Natural killer cell (primary cell): ENCODE results near the gene IGF2BP1. TPM values are rescaled to one million over a fixed set of nuclear protein-coding genes. Genes with fewer than 3 reads are reported as not detected.
"Not testable (repeated sequence)": the region's sequence is repeated elsewhere in the genome, so short reads cannot be mapped to it uniquely, and the experiment has no call there.

ENCODE experiments used
- ATAC-seq, 3 donors: fragments of 150-1000 bp in 2 of 3; fragments of 200-7000 bp in 1 of 3; cut with Tn5 transposase; 1 replicate in 1 of 3; 2 replicates in 2 of 3; pipeline ENCODE4 v1.10.0; 2021; ENCODE audit warnings: mild to moderate bottlenecking in 2 of 3, moderate library complexity in 2 of 3
- DNase-seq, 2 donors: peaks; one replicate each; pipeline versions ENCODE4 v3.0.0 to v3.0.0-alpha.2; 2013 to 2021; ENCODE audit warnings: mixed read lengths in 1 of 2
- H3K27ac ChIP-seq: one replicate; pipeline ENCODE4 v1.5.1; 2013; ENCODE audit warnings: mild to moderate bottlenecking, low read length
- H3K27me3 ChIP-seq: one replicate; pipeline ENCODE4 v1.6.1; 2013; ENCODE audit warnings: low read length; ENCODE audit not compliant: control insufficient read depth, insufficient read depth
- H3K36me3 ChIP-seq: one replicate; pipeline ENCODE4 v1.6.1; 2013; ENCODE audit warnings: low read length; ENCODE audit not compliant: control insufficient read depth, insufficient read depth
- H3K4me1 ChIP-seq: one replicate; pipeline ENCODE4 v1.6.1; 2013; ENCODE audit warnings: low read length; ENCODE audit not compliant: control insufficient read depth, insufficient read depth
- H3K4me3 ChIP-seq: one replicate; pipeline ENCODE4 v1.5.1; 2013; ENCODE audit warnings: low read length
- H3K9me3 ChIP-seq: one replicate; pipeline ENCODE4 v1.6.1; 2013; ENCODE audit warnings: low read length; ENCODE audit not compliant: control insufficient read depth, insufficient read depth
- H3K27ac Mint-ChIP-seq, 2 donors: one replicate each; pipeline ENCODE4 v1.8.0; 2022; ENCODE audit warnings: mild to moderate bottlenecking in 2 of 2, mixed read lengths in 2 of 2, moderate library complexity in 1 of 2
- H3K27me3 Mint-ChIP-seq, 2 donors: one replicate each; pipeline ENCODE4 v1.8.0; 2022; ENCODE audit warnings: low read depth in 2 of 2, mixed read lengths in 2 of 2
- H3K36me3 Mint-ChIP-seq: one replicate; pipeline ENCODE4 v1.8.0; 2022; ENCODE audit warnings: mixed read lengths
- H3K4me1 Mint-ChIP-seq, 2 donors: one replicate each; pipeline ENCODE4 v1.8.0; 2022; ENCODE audit warnings: mixed read lengths in 2 of 2
- H3K4me3 Mint-ChIP-seq: one replicate; pipeline ENCODE4 v1.8.0; 2022; ENCODE audit warnings: mild to moderate bottlenecking, moderate library complexity, mixed read lengths
- H3K9me3 Mint-ChIP-seq, 2 donors: one replicate each; pipeline ENCODE4 v1.8.0; 2022; ENCODE audit warnings: mixed read lengths in 2 of 2
- CTCF ChIP-seq: fragments of 200-600 bp; IDR thresholded peaks from one replicate; pipeline ENCODE4 v1.8.0; 2022; ENCODE audit warnings: antibody characterized with exemption
- WGBS: methylation state at CpG from one replicate; pipeline ENCODE4 v1.1.7; 2013; ENCODE audit warnings: missing lambda C conversion rate; ENCODE audit not compliant: insufficient coverage; 5-methylcytosine and 5-hydroxymethylcytosine counted together
- intact Hi-C: fragments of 100-400 bp; cut with micrococcal nuclease; formaldehyde crosslinking; loops from one replicate; pipeline ENCODE4 v1.14.2; 2022
- total RNA-seq, 4 donors: library from RNA; stranded (reverse); fragments of 120-200 nt in 1 of 4; gene quantifications; one replicate each; pipeline versions ENCODE4 v1.2.3 to v1.2.4, GENCODE V29; 2013 to 2022

The IGF2BP1 gene
- total RNA-seq, 3 donors from 2014 or later (not counting 1 experiment from before 2014, with no cell fraction given): not detected

GRCh38 chr17:49003557-49004511 is 6.6 kb downstream of the IGF2BP1 start:
- Mint-ChIP-seq H3K4me1 (peaks cover 0 to 11% of the 10 kb centered on the region in 2 donors), H3K27ac (no peak overlapping the region), H3K9me3 (no peaks in the 10 kb centered on the region), H3K27me3 (peaks cover 77 to 96% of the 10 kb centered on the region in 2 donors), H3K4me3 (no peak overlapping the region), H3K36me3 (no peaks in the 10 kb centered on the region)
- intact Hi-C loops: no loop called here
- Histone ChIP-seq H3K36me3 (no peaks in the 10 kb centered on the region), H3K4me1 (no peaks in the 10 kb centered on the region), H3K4me3 (no peak overlapping the region), H3K9me3 (no peaks in the 10 kb centered on the region), H3K27me3 (peaks cover 57% of the 10 kb centered on the region), H3K27ac (no peak overlapping the region)
- no peak for ATAC-seq
- 20% methylated on average over 38 of the region's 39 CpGs for WGBS
- no peak for DNase-seq
- TF ChIP-seq CTCF: no peak

GRCh38 chr17:49005140-49005539 is 8.0 kb downstream of the IGF2BP1 start:
- Histone ChIP-seq H3K4me3 (no peak overlapping the region), H3K27ac (no peak overlapping the region), H3K9me3 (no peaks in the 10 kb centered on the region), H3K4me1 (no peaks in the 10 kb centered on the region), H3K27me3 (peaks cover 44% of the 10 kb centered on the region), H3K36me3 (no peaks in the 10 kb centered on the region)
- Mint-ChIP-seq H3K36me3 (no peaks in the 10 kb centered on the region), H3K4me3 (no peak overlapping the region), H3K9me3 (no peaks in the 10 kb centered on the region), H3K27ac (no peak overlapping the region), H3K27me3 (peaks cover 69 to 86% of the 10 kb centered on the region in 2 donors), H3K4me1 (peaks cover 0 to 11% of the 10 kb centered on the region in 2 donors)
- WGBS: 67% methylated on average over 2 of the region's 2 CpGs
- ATAC-seq (no peak), DNase-seq (no peak)
- no peak for TF ChIP-seq CTCF
- intact Hi-C loops: no loop called here

GRCh38 chr17:49008908-49009307 is 11.7 kb downstream of the IGF2BP1 start:
- ATAC-seq, H3K4me3 Mint-ChIP-seq, H3K4me1 Mint-ChIP-seq, H3K36me3 Mint-ChIP-seq, H3K27ac Mint-ChIP-seq, H3K9me3 ChIP-seq, DNase-seq, H3K36me3 ChIP-seq, H3K4me1 ChIP-seq, H3K27ac ChIP-seq, intact Hi-C loops, H3K9me3 Mint-ChIP-seq, H3K4me3 ChIP-seq: not testable (repeated sequence)
- 97% methylated on average over 5 of the region's 5 CpGs for WGBS
- H3K27me3 Mint-ChIP-seq: peaks cover 56 to 78% of the 10 kb centered on the region in 2 donors
- peaks cover 23% of the 10 kb centered on the region for H3K27me3 ChIP-seq

- DNase-seq (no peak), ATAC-seq (no peak)
- H3K9me3 ChIP-seq: no peaks in the 10 kb centered on the region
- H3K4me3 ChIP-seq: no peak overlapping the region
- no peak overlapping the region for H3K27ac ChIP-seq
- Mint-ChIP-seq H3K27me3 (peaks cover 48 to 54% of the 10 kb centered on the region in 2 donors), H3K9me3 (no peaks in the 10 kb centered on the region), H3K4me1 (peaks cover 0 to 5% of the 10 kb centered on the region in 2 donors), H3K4me3 (no peak overlapping the region), H3K36me3 (no peaks in the 10 kb centered on the region), H3K27ac (no peak overlapping the region)
- TF ChIP-seq CTCF: no peak
- intact Hi-C loops: no loop called here
- 75% methylated on average over 9 of the region's 9 CpGs for WGBS
- H3K4me1 ChIP-seq: peaks cover 5% of the 10 kb centered on the region
- peaks cover 12% of the 10 kb centered on the region for H3K27me3 ChIP-seq
- H3K36me3 ChIP-seq: no peaks in the 10 kb centered on the region
Measured at GRCh38 chr17:49012769-49013255, 15.6 kb downstream of the IGF2BP1 start.
